Measurements from ENCODE around the gene GGCT.

DNA sequence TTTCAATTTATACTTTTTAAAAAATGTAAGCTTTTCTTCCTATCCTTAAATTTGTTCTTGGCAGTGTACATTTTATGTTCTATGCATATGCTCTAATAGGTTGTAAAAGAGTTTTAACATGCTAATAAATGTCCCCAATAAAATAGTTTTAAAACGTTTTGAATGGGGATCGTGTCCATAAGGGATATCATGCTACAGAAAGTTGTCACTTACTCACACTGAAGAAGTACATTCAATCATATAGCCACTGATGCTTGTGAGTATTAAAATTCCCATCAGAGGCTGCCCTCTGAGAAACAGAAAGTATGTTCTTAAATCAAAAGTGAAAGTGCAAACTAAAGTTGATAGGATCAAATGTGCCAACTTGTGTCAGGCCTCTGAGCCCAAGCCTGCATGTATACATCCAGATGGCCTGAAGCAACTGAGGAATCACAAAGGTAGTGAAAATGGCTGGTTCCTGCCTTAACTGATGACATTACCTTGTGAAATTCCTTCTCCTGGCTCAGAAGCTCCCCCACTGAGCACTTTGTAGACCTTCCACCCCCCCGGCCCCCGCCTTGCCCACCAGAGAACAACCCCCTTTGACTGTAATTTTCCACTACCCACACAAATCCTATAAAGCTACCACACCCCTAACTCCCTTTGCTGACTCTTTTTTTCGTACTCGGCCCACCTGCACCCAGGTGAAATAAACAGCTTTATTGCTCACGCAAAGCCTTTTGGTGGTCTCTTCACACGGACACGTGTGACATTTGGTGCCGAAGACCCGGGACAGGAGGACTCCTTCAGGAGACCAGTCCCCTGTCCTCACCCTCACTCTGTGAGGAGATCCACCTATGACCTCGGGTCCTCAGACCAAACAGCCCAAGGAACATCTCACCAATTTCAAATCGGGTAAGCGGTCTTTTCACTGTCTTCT, 25.2 kb downstream of the GGCT start:
- TF ChIP-seq, protein P1, sequence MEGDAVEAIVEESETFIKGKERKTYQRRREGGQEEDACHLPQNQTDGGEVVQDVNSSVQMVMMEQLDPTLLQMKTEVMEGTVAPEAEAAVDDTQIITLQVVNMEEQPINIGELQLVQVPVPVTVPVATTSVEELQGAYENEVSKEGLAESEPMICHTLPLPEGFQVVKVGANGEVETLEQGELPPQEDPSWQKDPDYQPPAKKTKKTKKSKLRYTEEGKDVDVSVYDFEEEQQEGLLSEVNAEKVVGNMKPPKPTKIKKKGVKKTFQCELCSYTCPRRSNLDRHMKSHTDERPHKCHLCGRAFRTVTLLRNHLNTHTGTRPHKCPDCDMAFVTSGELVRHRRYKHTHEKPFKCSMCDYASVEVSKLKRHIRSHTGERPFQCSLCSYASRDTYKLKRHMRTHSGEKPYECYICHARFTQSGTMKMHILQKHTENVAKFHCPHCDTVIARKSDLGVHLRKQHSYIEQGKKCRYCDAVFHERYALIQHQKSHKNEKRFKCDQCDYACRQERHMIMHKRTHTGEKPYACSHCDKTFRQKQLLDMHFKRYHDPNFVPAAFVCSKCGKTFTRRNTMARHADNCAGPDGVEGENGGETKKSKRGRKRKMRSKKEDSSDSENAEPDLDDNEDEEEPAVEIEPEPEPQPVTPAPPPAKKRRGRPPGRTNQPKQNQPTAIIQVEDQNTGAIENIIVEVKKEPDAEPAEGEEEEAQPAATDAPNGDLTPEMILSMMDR (IDR thresholded peaks at IDR 0.05) = no peak
- TF ChIP-seq EZH2 (IDR thresholded peaks at IDR 0.05) = no peak

Measured in neural progenitor cell (in vitro differentiated cells).